ENCODE measurements around the gene AADACL4. TPM values are rescaled to one million over a fixed set of nuclear protein-coding genes. Genes with fewer than 3 reads are reported as not detected.

AADACL4 gene
- under 1 TPM in 2 of 5 donors, not detected in 3; 0.09 to 0.15 TPM for polyA plus RNA-seq (ENCODE audit: insufficient read depth in 1 of 5, insufficient read length in 5 of 5, low replicate concordance in 1 of 5)
- long read RNA-seq, donor 1: 0 reads
- long read RNA-seq, donor 2: 0 reads
- long read RNA-seq, donor 3: 0 reads
- long read RNA-seq, donor 4: 0 reads
- long read RNA-seq, donor 5: 0 reads
- long read RNA-seq, donor 6: 0 reads
- long read RNA-seq, donor 7: 0 reads
- long read RNA-seq, donor 8: 0 reads

DNA sequence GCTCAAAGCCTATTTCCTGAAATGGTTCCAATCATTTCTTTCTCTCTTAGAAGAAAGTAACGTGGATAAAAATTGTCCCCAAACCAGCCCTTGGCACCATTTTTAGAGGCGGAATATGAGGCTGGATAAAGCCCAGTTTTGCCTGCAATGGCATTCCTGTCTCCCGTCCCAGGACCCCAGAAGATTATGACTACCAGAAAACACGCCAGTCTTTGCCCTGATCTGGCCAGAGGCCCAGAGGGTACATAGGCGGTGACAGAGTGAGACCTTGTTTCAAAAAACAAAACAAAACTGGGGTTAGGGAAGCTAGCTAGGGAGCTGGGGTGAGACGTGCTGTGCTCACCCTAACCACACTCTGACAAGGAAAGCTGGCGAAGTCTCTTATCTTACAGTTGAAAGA, at the start of gene AADACL4:
Gene AADACL4 (plus strand): TSS at position 301 of the 400 bp plus-strand sequence. CDS start 462 bp downstream, outside the sequence.
- DNase-seq: no peak

DNA sequence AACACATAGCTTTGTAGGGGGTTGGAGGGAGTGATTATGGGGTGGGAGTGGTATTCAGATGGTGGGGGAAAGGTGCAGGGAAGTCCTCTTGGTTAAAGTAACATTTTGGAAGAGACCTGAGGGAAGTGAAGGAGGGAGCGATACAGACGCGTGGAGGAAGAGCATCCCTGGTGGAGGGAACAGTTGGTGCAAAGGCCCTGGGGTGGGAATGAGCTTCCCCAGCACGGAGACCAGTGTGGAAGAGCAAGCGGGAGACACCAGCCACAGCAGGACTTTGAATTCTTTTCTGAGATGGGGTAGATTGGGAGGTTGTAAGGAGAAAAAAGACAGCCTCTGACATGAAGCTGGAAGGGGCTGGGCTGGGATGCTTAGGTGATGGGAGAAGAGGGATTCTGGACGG, 49.4 kb upstream of the AADACL4 start:
- DNase-seq: no peak

DNA sequence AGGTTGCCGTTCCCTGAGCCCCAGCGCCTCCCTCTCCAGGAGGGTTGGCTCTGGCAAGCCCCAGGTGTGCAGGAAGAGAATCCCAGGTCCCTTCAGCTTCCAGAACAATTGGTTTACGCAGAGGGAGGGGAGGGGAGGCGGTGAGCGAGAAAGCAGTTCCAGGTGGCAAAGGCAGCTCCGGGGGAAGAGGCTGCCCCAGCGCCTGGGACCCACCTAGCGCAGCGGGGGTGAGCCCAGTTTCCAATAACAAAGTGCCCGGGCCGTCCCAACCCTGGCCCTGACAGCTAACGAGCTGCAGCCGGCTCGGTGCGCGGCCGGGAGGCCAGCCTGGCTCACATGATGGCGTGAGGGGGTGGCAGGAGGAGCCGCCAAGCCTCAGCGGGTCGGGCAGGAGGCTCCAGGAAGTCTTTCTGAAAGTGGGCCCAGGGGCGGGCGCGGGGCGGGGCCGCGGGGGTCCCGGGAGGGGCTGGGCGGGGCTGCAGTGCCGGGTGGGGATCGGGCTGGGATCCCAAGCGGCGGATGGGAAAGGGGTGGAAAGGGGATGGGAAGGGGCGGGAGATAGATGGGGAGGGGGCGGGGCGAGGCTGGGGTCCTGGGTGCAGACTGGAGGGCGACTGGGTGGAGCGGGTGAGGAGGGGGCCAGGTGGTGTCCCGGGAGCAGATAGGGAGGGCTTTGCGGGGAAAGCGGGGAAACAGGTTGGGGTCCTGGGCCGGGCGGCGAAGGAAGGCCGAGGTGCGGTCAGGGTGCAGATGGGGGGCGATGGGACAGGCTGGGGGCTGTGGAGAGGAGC, 48.7 kb upstream of the AADACL4 start:
- peak; percentile 61 to 65 for DNase-seq

DNA sequence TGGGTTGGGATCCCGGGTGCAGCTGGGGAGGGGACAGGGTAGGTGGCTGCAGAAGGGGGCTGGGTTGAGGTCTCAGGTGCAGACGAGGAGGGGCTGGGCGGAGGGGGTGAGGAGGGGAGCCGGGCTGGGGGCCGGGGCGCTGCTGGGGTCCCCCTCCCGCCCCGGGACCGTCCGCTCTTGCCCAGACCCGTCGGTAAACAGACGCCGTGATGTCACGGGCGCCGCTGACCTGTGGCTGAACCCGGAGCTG, 48.2 kb upstream of the AADACL4 start:
- DNase-seq: no peak

DNA sequence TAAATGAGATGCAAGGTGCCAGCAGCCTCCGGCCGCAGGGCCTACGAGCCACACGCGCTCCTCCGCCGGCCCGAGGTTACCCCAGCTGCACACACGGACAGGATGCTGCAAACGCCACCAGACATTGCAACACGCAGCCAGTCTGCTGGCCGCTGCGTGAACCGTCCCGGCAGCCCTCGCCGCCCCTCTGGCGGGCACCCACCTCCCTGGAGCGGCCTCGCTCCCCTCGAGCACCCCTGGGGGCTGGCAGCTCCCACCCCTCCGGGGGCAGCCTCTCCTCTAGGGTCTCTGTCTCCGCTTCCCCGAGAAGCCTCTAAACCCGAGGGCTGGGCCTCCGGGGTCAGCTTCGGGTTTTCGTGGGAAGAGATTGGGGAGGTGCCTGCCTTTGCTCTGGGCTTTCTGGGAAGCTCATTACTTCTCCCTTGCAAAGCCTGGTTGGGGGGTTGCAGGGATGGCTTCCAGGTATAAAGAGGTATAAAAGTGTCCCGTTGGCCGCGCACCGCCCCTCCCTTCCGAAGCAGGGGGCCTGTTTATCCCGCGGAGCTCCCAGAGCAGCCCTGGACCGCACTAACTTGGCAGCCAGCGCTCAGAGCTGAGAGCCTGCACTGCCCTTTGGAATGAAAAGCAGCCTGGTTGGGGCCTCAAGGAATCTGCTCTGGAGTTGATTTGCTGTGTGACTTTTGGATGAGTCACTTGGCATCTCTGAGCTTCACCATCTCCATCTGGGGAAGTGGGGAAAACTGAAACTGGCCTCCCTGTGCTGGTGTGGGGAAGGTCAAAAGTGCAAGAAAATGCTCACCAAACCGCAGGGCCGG, 47.7 kb upstream of the AADACL4 start:
- DNase-seq: peak; percentile 83 to 84

DNA sequence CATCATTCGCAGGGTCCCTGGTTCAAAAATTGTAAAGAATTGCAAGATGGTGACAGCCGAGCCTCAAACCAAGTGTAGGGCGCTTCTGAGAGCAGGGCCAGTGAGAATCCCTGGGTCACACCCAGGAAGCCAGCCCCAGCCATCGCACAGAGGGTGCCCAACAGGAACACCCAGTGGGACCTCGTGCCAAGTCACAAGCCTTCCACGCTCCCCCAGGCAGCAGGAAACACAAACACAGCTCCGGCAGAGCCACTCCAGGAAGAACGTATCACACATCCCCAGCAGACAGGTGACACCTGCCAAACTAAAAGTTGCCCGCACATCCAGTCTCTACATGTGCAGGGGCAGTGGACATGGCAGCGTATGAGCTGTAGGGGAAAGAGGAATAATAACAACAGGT, 46.1 kb upstream of the AADACL4 start:
- no peak for DNase-seq

DNA sequence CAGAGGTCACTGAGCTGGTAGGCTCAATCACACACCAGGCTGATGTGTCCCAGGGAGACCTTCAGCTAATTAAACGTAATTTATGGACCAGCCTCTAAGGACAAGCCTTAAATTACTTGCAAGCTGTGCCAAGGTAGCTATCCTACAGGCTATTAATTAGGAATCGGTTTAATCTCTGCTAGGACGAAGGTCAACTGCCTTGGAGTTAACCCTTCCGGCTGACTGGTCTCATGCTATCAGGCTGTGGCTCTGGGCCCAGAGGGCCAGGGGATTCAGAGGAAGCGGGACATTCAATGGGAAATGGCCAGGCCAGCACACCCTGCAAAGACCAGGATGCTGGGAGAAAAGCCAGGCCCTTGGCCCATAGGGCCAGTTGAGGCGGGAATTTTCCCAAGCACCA, 44.9 kb upstream of the AADACL4 start:
- DNase-seq: no peak

DNA sequence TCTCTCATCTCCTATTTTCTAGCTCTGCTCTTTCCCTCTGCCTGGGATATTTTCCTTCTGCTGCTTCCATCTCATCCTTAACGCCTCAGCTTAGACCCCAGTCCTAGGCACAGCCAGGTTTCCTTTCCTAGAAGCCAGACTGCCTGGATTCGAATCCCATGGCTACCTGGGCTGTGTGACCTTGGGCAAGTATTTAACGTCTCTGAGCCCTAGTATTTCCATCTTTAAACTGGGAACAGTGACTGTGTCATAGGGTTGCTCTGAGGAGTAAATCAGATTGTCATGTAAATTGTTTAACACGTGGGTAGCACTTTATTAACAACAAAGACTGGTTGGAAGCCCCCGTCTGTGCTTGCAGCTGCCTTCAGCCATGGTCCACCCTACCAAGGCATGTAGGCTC, 44.2 kb upstream of the AADACL4 start:
- no peak for DNase-seq

DNA sequence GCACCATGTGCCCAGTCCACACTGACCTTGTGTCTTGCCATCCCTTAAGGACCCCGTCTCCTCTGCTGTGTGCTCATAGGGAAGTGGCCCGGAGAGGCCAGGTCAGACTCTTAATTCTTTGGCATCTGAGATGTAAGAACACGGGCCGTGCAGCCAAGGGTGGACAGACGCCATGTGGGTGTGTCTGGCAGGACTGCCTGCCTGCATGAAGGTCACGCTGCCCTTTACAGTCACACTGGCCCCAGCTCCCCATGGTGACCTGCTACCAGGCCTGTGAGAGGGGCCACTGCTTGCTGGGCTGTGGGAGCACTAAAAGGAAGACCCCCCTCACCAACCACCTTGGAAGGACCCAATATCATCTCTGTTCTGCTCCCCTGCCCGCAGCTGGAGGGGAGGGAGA, 43.5 kb upstream of the AADACL4 start:
- DNase-seq: no peak

DNA sequence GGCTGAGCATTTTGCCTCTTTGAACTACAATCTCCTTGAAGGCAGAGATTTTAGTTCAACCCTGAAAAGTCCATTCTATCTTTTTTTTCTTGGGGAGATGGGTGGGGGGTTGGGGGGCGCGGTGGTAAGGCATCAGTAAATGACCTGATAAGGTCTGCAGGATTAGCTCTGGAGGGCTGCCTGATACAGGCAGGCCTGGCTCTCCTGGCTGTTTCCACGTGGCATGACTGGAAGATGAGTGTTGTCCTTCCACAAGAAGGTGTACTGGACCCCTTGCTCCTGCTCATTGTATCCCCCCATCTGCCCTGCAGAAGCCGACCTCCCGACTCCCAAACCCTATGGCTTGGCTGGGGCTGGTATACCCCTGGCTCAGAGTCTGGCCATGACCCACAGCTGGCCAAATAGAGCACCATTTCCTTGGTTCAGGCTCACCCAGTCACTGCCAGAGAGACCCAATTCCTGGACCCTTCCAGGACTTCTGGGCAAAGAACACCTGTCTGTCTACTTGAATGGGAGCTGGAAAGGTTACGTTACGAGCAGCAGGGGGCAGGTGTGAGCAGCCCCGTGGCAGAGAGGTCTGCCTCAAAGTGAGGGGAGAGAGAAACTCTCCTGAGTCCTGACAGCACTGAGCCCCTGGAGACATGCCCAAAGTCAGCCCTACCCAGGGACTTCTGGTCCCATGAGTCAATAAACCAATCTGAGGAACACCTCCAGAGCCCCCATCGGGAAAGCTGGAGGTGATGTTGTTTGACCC, 42.8 kb upstream of the AADACL4 start:
- DNase-seq: no peak

DNA sequence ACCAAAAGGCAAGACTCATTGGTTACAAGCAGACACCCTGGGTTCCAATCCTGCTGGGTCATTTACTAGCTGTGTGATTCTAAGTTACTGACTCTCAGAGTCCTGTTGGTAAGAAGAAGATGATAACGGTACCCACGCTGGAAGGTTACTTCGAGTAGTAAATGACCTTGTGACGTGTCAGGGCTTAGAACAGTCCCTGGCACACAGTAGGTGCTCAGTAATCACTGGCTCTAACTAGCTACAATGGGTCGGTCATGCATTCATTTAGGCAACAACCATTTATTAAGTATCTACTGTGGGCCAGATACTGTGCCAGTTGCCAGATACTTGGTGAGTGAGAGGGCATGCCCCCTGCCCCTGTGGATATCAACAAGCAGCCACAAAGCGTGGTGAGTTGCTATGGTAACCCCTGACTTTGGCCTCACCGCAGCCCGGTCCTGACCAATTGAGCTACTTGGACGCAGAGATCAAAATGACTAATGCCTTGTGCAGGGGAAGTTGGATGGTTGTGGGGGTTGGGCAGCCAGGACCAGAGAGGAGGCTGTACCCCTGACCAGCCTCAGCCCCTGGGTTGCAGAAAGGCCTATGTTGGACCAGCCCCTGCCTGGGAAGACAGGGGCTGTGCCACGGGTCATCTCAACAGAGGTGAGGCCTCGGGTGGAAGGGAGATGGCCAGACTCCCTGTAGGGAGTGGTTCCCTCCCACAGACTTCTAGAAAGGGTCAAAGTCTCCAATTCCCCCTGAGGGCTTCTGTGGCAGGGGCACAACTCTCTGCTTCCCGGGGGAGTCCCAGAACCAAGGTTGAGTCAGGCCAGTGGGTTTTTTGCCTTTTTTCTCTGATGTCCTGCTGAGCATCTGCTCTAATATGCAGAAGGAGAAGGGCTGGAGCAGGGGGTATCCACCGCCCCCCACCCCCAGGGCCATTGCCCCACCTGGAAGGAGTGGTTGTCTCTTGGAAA, 41.9 kb upstream of the AADACL4 start:
- DNase-seq: no peak

DNA sequence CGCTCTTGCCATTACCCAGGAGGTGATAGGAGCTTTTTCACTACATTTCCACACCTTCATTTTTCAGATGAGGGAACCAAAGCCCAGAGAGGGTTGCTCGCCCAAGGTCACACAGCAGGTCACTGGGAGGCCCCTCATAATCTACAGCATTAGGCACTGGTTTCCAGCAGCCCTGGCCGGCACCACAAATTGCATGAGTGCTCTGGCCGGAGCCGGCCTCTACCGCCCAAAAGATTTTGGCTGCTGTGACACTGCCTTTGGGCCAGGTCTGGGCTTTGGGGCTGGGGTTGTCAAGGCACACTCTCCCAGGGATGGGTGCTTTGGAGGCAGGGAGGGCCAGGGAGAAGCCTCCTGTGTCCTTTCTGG, 41.2 kb upstream of the AADACL4 start:
- no peak for DNase-seq

DNA sequence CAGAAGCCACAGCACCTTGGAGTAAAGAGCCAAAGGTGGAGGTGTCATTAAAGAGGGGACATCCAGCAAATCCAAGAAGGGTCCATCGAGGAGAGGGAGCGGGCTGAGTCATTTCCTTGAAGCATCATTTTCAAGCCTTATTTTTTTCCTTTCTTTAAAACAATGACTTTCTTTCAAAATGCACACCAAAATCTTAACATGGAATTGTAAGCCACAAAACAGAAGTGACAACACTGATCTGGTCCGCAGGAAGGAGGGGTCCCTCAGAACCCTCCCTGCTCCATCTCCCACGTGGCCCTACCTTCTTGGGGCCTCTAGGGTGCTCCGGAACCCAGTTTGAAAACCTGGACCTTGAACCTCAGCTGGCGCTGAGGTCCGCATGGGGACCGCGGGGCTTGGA, 40.7 kb upstream of the AADACL4 start:
- no peak for DNase-seq

DNA sequence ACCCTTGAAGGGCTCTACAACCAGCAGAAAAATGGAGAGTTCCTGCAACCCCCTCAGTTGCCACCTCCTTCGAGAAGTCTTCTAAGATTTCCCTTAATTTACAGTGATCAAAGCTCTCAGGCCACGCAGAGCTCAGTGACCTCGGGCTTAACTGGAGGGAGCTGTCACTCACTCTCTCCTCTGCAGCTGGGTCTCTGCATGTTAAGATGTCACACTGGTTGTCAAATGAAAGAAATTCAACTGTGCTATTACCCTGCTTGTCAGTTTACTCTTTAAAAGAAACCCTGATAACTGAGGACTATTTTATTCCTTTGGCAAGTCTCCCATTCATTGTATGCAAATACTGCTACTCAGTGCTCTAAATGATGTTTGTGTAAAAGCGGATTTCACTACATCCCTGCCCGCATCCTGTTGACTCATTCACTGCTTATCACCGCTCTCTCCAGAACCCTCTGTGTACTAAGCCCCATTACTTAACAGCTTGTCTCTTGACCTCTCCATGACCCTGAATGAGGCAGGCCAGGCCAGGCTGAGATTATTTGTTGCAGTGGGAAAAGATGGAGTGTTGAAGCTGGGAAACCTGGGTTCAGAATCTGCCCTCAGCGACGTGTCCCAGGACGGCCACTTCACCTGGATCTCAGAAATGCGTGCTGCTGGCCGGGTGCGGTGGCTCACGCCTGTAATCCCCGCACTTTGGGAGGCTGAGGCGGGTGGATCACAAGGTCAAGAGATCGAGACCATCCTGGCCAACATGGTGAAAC, 39.6 kb upstream of the AADACL4 start:
- DNase-seq: no peak

DNA sequence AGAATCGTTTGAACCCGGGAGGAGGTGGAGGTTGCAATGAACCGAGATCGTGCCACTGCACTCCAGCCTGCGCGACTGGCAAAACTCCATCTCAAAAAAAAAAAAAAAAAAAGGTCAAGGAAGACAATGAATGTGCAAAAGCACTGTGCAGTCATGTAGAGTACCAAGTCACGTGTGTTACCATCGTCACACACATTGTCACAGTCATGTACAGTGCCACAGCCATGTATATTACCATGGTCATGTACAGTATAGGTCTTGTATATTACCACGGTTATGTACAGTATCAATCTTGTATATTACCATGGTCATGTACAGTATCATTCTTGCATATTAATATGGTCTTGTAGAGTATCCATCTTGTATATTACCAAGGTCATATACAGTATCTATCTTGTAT, 38.9 kb upstream of the AADACL4 start:
- no peak for DNase-seq

DNA sequence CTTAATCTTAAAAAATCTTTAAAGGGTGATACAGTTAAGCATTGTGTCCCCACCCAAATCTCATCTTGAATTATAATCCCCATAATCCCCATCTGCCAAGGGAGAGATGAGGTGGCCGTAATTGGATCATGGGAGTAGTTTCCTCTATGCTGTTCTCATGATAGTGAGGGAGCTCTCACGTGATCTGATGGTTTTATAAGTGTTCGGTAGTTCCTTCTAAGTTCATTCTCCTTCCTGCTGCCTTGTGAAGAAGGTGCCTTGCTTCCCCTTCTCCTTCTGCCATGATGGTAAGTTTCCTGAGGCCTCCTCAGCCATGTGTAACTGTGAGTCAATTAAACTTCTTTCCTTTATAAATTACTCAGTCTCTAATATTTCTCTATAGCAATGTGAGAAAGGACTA, 36.6 kb upstream of the AADACL4 start:
- DNase-seq: no peak

DNA sequence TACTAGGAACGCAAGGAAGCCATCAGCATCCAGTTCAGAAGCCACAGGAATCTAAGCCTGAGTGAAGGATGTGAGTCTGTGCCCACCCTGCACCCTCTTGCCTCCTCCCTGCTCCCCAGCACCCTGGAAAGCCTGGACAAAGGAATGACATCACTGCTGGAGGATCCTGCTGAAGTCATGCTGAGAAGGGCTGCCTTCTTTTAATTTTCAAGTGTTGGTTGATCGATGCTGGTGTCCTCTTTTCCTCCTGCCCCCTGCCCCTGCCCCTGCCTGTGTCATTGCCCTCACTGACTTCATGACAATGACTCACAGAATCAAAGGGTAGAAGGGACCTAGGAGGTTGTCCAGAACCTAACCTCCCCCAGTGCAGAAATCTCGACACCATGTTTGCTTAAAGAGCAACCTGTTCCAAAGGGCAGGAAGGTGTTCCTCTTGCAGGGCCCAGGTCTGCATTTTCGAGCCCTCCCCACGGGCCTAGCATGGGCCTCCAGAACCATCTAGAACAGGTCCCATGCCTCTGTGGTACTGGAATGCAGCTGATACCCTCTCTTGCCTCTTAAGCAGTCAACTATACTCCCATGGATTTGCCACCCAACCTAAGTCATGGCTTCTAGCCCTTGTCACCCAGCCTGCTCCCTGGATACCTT, 35.5 kb upstream of the AADACL4 start:
- no peak for DNase-seq

DNA sequence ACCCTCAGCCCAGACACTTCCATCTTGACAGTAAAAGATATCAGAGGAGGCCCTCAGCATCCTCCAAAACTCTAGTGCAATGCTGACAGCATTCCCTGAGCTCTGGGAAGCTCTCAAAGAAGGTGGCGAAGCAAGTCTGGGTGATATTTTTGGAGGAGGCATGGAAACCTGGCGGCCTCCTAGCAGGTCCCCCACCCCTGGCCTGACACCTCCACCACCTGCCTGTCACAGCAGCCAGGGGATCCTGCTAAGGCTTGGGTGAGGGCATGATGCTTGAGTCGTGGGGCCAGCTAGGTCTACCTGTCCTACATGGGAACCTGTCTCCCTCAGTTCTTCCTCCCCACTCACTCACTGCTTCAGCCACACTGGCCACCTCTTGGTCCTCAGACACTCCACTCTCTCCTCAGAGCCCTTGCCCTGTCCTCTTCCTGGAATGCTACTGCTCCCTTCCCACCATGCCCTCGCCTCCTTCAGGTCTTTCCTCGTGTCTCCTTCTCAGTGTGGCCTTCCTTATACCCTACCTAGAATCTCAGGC, 34.3 kb upstream of the AADACL4 start:
- no peak for DNase-seq

DNA sequence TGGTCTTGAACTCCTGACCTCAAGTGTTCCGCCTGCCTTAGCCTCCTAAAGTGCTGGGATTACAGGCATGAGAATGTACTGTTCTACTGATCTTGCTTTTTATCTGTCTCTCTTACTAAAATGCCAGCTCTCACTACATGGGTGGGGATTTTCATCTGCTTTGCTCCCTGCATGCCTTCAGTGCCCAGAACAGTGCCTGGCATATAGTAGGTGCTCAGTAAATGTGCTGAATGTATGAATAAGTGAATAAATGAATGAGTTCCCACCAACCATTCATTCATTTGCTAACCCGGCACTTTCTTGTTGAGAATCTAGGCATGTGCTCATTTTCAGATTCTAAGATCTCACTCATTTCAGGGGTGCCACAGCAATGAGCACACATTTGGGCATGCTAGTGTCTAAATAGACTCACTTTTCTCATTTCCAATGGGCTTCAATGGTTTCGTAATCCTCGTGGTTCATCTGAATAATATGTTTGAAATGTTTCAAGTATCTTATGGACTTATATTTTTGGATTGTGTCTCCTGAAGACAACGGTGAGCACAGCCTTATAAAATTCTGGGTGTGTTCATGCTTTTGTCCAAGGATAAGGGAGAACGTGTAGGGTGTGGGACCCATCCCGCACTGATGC, 33.5 kb upstream of the AADACL4 start:
- no peak for DNase-seq
